Measurements from ENCODE around the gene INTS2. TPM values are rescaled to one million over a fixed set of nuclear protein-coding genes. Genes with fewer than 3 reads are reported as not detected.

The INTS2 gene
- total RNA-seq, 1 donor from 2014 or later = 16.9 TPM

DNA sequence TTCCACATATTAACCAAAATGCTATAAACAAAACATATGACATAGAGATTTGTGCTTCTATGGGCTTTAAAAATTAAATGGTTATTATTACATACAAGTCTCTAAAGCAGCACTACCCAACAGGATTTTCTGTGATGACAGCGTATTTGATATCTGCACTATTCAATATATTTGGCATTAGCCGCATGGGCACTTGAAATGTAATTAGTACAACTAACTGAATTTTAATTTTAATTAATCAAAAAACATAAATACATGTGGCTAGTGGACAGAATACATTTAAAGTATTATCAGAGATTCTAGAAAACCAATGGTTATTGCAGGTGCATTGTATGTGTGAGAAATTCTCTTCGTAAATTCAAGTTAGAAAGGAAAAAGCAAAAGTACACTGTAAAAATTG, 110.3 kb downstream of the INTS2 start:
- Mint-ChIP-seq H3K4me1 (ENCODE audit: low read depth) (peaks cover 22% of the 10 kb centered on the region), H3K9me3 (ENCODE audit: low read depth) (peaks cover 3% of the 10 kb centered on the region), H3K27me3 (no peaks in the 10 kb centered on the region), H3K4me3 (ENCODE audit: low read depth) (no peak overlapping the region), H3K36me3 (ENCODE audit: insufficient read depth) (peaks cover 11% of the 10 kb centered on the region), H3K27ac (no peak overlapping the region)
- TF ChIP-seq, protein P1, sequence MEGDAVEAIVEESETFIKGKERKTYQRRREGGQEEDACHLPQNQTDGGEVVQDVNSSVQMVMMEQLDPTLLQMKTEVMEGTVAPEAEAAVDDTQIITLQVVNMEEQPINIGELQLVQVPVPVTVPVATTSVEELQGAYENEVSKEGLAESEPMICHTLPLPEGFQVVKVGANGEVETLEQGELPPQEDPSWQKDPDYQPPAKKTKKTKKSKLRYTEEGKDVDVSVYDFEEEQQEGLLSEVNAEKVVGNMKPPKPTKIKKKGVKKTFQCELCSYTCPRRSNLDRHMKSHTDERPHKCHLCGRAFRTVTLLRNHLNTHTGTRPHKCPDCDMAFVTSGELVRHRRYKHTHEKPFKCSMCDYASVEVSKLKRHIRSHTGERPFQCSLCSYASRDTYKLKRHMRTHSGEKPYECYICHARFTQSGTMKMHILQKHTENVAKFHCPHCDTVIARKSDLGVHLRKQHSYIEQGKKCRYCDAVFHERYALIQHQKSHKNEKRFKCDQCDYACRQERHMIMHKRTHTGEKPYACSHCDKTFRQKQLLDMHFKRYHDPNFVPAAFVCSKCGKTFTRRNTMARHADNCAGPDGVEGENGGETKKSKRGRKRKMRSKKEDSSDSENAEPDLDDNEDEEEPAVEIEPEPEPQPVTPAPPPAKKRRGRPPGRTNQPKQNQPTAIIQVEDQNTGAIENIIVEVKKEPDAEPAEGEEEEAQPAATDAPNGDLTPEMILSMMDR (IDR thresholded peaks at IDR 0.05; ENCODE audit: unreplicated experiment) = no peak
- no peak for DNase-seq (ENCODE audit: low spot score, unreplicated experiment)

DNA sequence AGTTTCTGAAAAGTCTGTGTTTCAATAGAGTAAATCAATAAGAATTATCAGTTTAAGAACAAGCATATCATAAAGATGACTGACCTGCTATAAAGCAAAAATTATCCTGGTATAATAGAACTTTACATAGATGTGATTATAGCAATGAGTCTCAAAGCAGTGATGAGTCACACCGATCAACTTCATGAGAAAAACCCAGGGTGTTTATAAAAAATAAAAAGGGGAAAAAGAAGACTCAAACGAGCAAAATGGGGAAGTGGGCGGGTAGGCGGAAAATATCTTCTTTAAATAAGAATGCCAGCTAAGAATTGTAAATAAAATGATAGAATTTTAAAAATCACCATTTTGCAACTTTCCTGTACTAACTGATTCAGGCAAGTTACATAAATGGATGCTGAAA, 111.2 kb downstream of the INTS2 start:
- TF ChIP-seq, protein P1 (IDR thresholded peaks at IDR 0.05; ENCODE audit: unreplicated experiment) = no peak
- no peak overlapping the region for H3K4me3 Mint-ChIP-seq (ENCODE audit: low read depth)
- H3K9me3 Mint-ChIP-seq (ENCODE audit: low read depth) = peaks cover under 1% of the 10 kb centered on the region
- no peak for DNase-seq (ENCODE audit: low spot score, unreplicated experiment)
- H3K36me3 Mint-ChIP-seq (ENCODE audit: insufficient read depth) = peaks cover 6% of the 10 kb centered on the region
- peaks cover 22% of the 10 kb centered on the region for H3K4me1 Mint-ChIP-seq (ENCODE audit: low read depth)
- peak overlapping the region; percentile 63 for H3K27ac Mint-ChIP-seq
- no peaks in the 10 kb centered on the region for H3K27me3 Mint-ChIP-seq

DNA sequence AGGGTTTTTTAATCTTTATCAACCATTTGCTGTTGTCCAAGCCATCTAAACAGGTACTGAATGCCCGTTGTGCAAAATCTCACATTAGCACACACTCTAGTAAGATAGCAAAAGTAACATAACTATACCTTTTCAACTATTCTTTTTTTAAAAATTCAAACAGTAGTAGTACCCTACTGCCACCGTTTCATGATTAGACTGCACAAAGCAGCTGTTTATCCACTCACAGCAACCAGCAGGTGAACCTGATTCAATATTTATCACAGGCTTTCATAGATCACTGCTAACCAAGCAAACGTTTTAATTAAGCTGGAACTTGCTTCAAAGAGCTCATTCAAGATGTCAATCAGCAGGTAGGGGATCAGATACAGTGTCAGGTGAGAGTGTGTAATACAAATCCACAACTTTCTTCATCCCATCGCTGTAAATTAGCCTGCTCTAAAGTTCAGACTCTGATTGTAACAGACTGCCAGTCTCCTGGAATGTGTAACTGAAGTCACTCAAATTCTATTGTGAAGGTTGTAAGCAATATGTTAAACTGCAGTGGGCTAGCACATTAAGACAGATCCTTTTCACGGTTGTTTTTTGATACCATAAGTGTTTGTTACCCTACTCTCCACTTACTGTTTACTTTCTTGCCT, 111.8 kb downstream of the INTS2 start:
- H3K9me3 Mint-ChIP-seq (ENCODE audit: low read depth) = no peaks in the 10 kb centered on the region
- TF ChIP-seq, protein P1 (IDR thresholded peaks at IDR 0.05; ENCODE audit: unreplicated experiment) = no peak
- H3K4me1 Mint-ChIP-seq (ENCODE audit: low read depth) = peaks cover 22% of the 10 kb centered on the region
- peak overlapping the region; percentile 63 for H3K27ac Mint-ChIP-seq
- no peaks in the 10 kb centered on the region for H3K27me3 Mint-ChIP-seq
- H3K4me3 Mint-ChIP-seq (ENCODE audit: low read depth) = no peak overlapping the region
- DNase-seq (ENCODE audit: low spot score, unreplicated experiment) = no peak
- peaks cover 5% of the 10 kb centered on the region for H3K36me3 Mint-ChIP-seq (ENCODE audit: insufficient read depth)

Other genes starting within 250 kb of the INTS2 start
- gene BRIP1, start 64.5 kb downstream of the INTS2 start, total RNA-seq = 13.5 and 14.3 TPM in 2 replicates
- 68.8 and 83.7 TPM in 2 replicates for gene MED13, start 137.3 kb upstream of the INTS2 start, total RNA-seq